Right cardiac atrium (tissue), 5 donors: ENCODE data around the gene DIAPH1. TPM values are rescaled to one million over a fixed set of nuclear protein-coding genes. Genes with fewer than 3 reads are reported as not detected.
A peak's percentile ranks its signal among the peaks of the same experiment; 100 is the strongest.

Experiments
- ATAC-seq, 2 donors: fragments of 200-7000 bp; cut with Tn5 transposase; one replicate each; pipeline versions ENCODE4 v1.8.0 to v1.9.1; 2020; ENCODE audit warnings: moderate library complexity in 2 of 2, mild to moderate bottlenecking in 1 of 2
- DNase-seq, 3 donors: peaks; one replicate each; pipeline ENCODE4 v3.0.0-alpha.2; 2020
- H3K27ac ChIP-seq: one replicate; pipeline ENCODE4 v1.5.1; 2013; ENCODE audit warnings: mild to moderate bottlenecking, low read length, control low read depth, moderate library complexity
- H3K27me3 ChIP-seq: one replicate; pipeline ENCODE4 v1.6.1; 2013; ENCODE audit not compliant: control insufficient read depth, insufficient read depth
- H3K4me1 ChIP-seq: one replicate; pipeline ENCODE4 v1.6.1; 2013; ENCODE audit warnings: low read length; ENCODE audit not compliant: control insufficient read depth, insufficient read depth
- H3K4me3 ChIP-seq: one replicate; pipeline ENCODE4 v1.5.1; 2013; ENCODE audit warnings: low read length, control low read depth
- H3K9me3 ChIP-seq: one replicate; pipeline ENCODE4 v1.6.1; 2013; ENCODE audit warnings: low read length; ENCODE audit not compliant: control insufficient read depth
- WGBS: extraction: QIAGEN DNeasy Blood & Tissue Kit; methylation state at CpG from one replicate; pipeline ENCODE4 v1.1.7; 2013; 5-methylcytosine and 5-hydroxymethylcytosine counted together
- intact Hi-C, 4 donors: fragments of 100-400 bp; cut with DNase I; formaldehyde crosslinking; loops; one replicate each; pipeline versions ENCODE4 v1.11.0 to v1.14.0; 2022 to 2023
- polyA plus RNA-seq: library from polyadenylated mRNA; stranded (reverse); fragments of 200-250 nt; gene quantifications from one replicate; pipeline ENCODE4 v1.2.3, GENCODE V29; 2013
- total RNA-seq, 4 donors: library from RNA; stranded (reverse); fragmentation: NEBNext Ultra II Directional; extraction: Animal tissue kit (Norgen Biotek cat#: 25700); gene quantifications; one replicate each; pipeline ENCODE4 v1.2.1, GENCODE V29; 2021
- donor health status: healthy with polysubstance abuse.
- donor health status: DM: no; HTN: yes; CAD: no.
- donor health status: DM: no; HTN: no; CAD: no.
- donor health status: DM: no; HTN: yes; CAD: no; lungs with severe emphysema.
- donor health status: DM: yes; HTN: yes; CAD: no.

Gene DIAPH1
- total and polyA plus RNA-seq, 5 donors: 11.8 to 53.0 (median 19.1) TPM

DNA sequence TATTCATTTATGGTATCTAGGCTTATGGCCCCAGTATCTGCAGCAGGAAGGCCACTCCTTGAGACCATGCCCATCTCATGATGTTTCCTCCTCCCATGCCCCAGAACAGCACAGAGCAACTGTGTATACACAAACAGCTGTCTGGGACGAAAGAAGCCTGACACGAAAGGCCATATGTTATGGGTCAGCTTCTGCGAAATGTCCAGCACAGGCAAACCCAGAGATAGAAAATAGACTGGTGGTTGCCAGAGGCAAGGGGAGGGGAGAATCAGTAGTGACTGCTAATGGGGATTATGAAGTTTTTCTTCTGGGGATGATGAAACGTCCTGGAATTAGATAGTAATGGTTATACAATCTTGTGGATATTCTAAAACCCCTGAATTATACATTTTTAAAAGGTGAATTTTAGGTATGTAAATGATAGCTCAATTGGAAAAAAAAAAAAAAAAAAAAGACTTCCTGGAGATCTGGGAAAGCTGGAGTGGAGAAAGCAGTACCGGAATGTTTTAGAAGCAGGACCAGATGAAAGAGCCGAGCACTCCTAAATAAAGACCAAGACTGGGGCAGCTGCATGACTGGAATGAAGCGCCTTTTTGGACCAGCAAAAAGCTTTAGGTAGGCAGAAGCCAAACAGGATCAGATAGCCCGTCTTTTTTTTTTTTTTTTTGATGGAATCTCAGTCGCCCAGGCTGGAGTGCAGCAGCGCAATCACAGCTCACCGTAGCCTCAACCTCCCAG, 100.8 kb downstream of the DIAPH1 start:
- H3K4me1 ChIP-seq: peaks cover 25% of the 10 kb centered on the region
- H3K9me3 ChIP-seq: no peaks in the 10 kb centered on the region
- WGBS: 75% methylated on average over 11 of the region's 11 CpGs
- H3K27me3 ChIP-seq: no peaks in the 10 kb centered on the region
- intact Hi-C loops: no loop called here
- ATAC-seq: no peak
- H3K27ac ChIP-seq: no peak overlapping the region
- no peak overlapping the region for H3K4me3 ChIP-seq
- DNase-seq: no peak

DNA sequence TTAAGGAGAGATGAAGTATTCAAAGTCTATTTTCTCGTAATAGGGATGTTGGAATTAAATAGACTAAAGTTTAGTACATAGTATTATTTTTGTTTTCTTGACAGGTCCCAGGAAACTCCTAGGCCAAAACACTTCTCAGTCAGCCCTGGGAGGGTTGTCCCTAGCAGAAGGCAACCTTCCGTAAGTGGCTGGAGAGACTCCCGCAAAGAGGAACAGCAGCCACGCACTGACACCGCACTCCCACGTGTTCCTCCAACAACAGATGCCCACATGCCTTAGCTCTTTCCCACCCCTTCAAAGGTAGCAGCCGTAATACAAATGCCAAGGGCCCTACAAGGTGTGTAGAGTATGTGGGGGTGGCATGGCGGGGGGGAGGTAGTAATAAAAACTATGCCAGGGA, 101.5 kb downstream of the DIAPH1 start:
- no peak overlapping the region for H3K4me3 ChIP-seq
- H3K27ac ChIP-seq: no peak overlapping the region
- WGBS: 81% methylated on average over 8 of the region's 8 CpGs
- ATAC-seq (no peak), DNase-seq (no peak)
- intact Hi-C loops: no loop called here
- H3K4me1 ChIP-seq: peaks cover 23% of the 10 kb centered on the region
- no peaks in the 10 kb centered on the region for H3K27me3 ChIP-seq
- H3K9me3 ChIP-seq: no peaks in the 10 kb centered on the region

DNA sequence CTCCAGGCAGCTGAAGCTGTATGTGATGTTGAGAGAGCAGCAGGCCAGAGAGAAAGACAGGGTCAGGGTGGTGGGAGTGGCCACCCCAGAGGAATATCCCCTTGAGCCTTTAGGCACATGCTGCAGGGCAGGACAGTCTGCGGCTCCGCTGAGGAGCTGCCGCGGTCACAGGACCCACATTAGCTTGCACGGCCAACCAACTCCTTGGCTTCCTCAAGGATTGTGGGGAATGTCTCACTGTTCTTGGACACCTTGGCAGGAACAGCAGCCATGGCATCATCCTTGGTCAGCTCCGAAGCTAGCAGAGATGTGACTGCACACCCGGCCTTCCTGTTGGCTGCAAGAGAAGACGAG, 102.2 kb downstream of the DIAPH1 start:
- intact Hi-C loops: no loop called here
- Histone ChIP-seq H3K4me1 (peaks cover 23% of the 10 kb centered on the region), H3K27ac (peak overlapping the region; percentile 39), H3K9me3 (no peaks in the 10 kb centered on the region), H3K27me3 (no peaks in the 10 kb centered on the region), H3K4me3 (no peak overlapping the region)
- 66% methylated on average over 8 of the region's 8 CpGs for WGBS
- DNase-seq (peak; percentile 64 to 78 (median 74)), ATAC-seq (no peak)

DNA sequence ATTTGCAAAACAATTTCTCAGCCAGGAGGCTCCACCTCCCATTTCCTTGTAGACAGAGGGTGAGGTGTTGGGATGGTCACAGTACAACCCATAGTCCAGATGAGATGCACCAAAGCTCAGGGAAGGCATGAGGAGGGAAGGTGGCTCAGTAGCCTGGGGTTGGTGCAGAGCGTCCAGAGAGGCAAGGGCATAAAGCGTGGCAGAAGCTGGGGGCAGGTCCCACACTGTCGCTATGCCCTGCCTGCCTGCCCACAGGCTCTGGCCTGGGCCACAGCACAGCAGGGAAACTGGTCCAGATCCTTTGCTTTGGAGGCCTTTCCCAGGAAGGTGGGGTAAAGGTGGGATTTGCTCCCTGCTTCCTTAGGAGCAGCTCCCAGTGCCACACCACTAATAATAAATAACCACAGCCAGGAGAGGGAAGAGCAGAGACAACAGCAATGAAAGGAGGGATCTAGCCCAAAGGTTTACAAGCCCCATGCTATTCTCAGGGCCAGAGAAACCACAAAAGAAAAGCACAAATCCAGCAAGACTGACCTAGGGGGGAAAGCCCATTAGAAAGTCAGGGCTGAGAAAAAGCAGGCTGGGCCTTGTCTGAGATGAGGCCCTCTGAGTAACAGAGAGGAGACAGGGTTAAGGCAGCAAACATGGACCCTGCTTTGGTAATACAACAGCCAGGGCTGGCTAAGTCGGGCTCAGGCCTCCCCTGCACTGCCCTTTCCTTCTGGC, 102.7 kb downstream of the DIAPH1 start:
- ATAC-seq: no peak
- WGBS: 87% methylated on average over 4 of the region's 4 CpGs
- Histone ChIP-seq H3K4me3 (no peak overlapping the region), H3K27ac (peak overlapping the region; percentile 39), H3K4me1 (peaks cover 20% of the 10 kb centered on the region), H3K27me3 (no peaks in the 10 kb centered on the region), H3K9me3 (no peaks in the 10 kb centered on the region)
- intact Hi-C loops: no loop called here
- DNase-seq: no peak

DNA sequence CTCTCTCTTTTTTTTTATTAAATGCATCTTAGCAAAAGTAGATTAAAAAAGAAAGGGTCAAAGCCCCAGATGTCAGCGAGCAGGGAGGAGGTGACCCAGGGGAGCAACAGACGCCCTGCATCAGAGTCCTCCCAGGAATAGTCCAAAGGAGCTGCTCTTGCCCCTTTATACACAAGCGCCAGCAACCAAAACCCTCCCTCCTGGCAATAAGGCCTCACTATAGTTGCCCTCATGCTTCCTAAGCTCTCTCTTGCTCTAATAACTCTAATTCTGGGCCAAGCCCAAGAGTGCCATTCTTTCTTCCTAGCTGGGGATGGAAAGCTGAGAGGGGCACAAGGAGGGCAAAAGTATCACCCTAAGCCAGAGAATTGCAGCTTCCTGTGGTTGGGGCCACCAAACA, 103.7 kb downstream of the DIAPH1 start:
- no peak overlapping the region for H3K4me3 ChIP-seq
- DNase-seq (no peak), ATAC-seq (no peak)
- WGBS: 69% methylated on average over 3 of the region's 3 CpGs
- no peaks in the 10 kb centered on the region for H3K9me3 ChIP-seq
- peaks cover 17% of the 10 kb centered on the region for H3K4me1 ChIP-seq
- H3K27ac ChIP-seq: no peak overlapping the region
- intact Hi-C loops: no loop called here
- no peaks in the 10 kb centered on the region for H3K27me3 ChIP-seq

DNA sequence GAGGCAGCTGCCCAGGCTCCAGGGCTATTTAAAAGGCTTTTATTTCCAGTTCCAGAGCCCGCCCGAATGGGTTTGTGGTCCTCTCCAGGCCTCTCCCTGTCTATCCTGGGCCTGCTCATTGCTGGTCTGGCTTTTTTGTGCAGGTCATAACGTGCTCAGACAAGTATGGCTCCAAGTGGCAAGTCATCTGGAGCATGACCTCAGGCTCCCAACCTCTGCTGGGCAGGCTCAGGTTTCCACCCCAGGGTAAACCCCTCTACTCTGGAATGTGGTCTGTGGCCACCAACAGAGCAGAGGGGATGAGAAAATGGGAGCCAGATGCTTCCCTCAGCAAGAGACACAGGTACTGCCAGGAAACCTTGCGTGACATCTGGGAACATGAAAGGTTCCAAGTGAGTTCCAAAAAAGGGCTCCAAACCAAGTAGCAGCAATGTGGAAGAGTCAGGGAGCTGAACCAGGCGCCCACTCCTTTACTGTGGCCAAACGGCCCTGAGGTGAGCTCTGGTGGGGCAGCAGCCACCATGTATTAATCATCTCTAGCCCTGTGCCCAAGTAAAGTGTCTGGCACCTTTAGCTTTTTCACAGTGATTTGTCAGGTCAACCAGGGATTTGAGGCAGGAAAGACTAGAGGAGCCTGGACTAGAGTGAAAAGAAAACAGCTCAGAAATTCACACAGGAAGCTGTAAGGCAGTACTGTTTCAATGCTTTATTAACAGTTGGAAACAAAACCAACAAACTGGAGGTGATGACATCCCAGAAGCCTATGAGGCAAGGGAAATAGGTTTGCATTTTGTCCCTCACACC, 104.3 kb downstream of the DIAPH1 start:
- WGBS: 56% methylated on average over 6 of the region's 6 CpGs
- Histone ChIP-seq H3K27ac (peak overlapping the region; percentile 61), H3K27me3 (no peaks in the 10 kb centered on the region), H3K4me3 (peak overlapping the region; percentile 57), H3K4me1 (peaks cover 20% of the 10 kb centered on the region), H3K9me3 (no peaks in the 10 kb centered on the region)
- peak in 1 of 2 donors; percentile 0 for ATAC-seq
- DNase-seq: no peak
- intact Hi-C loops: no loop called here

DNA sequence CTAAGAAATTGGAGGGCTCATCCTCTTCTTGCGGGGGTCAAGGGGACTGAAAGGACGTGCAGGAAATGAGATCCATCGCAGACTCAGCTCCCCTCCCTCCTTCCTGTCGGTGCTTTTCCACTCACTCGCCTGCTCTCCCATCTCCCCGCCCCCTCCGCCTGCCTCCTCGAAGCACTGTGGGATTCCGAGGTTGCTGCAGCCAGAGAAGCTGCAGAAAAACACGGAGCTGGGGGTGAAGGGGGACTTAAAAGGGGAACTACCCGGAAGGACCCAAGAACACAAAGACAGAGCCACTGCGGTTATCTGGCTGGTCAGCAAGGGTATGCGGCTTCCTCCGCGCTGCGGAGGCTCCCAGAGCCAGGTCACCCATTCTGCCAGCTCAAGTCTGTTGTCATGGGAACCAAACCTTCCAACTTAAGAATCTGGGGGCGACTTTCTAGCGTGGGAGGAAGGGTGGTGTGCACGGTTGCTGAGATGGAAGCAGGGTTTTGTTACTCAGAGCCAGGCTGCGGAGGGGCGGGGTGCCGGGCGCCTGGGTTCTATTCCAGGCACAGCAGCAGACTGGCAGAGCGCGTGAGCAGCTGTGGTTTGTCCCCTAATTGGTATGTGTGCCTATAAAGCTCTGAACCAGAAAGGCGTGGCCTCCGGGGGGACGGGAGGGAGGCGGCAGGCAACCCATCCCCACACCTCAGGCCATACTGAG, 105.0 kb downstream of the DIAPH1 start:
- DNase-seq (peak; percentile 82 to 92 (median 92)), ATAC-seq (peak; percentile 66 to 69)
- 5% methylated on average over 29 of the region's 29 CpGs for WGBS
- Histone ChIP-seq H3K27me3 (no peaks in the 10 kb centered on the region), H3K4me1 (peaks cover 23% of the 10 kb centered on the region), H3K27ac (peak overlapping the region; percentile 61), H3K4me3 (peak overlapping the region; percentile 57), H3K9me3 (no peaks in the 10 kb centered on the region)
- intact Hi-C loops: no loop called here

DNA sequence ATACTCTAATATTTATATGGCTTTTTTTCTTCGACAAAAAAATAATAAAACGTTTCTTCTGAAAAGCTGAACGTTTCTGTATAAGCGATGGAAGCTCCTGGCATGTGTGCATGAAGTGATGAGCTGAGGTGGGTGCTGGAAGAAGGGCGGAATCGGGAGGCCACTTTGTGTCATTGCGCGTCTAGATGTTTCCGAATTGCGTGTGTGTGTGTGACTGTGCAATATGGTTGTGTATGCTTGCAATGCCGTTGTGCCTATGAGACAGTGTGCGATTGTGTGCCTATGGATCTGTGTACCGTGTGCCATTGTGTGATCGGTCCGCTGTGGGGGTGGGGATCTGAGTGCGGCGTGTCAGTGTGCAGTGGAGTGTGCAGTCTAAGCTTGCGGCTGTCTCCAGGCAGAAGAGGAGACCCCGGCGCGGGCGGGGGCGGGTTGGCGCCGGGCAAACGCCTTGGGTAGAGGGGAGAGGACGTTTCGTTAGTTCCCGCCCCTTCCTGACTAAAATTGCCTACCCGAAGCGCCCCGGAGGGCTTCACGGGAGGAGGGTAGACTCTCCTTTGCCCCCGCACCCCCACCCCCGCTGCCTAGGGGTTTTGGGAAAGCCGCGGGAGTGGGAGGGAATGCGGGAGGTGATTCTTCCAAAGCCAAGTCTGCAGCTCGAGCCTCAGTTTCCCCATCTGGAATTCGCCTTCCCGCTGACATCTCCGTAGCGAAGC, 105.7 kb downstream of the DIAPH1 start:
- Histone ChIP-seq H3K4me1 (peaks cover 21% of the 10 kb centered on the region), H3K4me3 (peak overlapping the region; percentile 57), H3K27ac (peak overlapping the region; percentile 61), H3K27me3 (no peaks in the 10 kb centered on the region), H3K9me3 (no peaks in the 10 kb centered on the region)
- 2% methylated on average over 43 of the region's 43 CpGs for WGBS
- intact Hi-C loops: no loop called here
- peak; percentile 15 for ATAC-seq
- peak in 2 of 3 donors; percentile 74 to 80 for DNase-seq

DNA sequence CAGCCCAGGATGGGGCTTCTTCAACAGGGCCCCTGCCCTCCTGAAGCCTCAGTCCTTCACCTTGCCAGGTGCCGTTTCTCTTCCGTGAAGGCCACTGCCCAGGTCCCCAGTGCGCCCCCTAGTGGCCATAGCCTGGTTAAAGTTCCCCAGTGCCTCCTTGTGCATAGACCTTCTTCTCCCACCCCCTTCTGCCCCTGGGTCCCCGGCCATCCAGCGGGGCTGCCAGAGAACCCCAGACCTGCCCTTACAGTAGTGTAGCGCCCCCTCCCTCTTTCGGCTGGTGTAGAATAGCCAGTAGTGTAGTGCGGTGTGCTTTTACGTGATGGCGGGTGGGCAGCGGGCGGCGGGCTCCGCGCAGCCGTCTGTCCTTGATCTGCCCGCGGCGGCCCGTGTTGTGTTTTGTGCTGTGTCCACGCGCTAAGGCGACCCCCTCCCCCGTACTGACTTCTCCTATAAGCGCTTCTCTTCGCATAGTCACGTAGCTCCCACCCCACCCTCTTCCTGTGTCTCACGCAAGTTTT, 106.3 kb downstream of the DIAPH1 start:
- Histone ChIP-seq H3K4me1 (peaks cover 21% of the 10 kb centered on the region), H3K27ac (no peak overlapping the region), H3K27me3 (no peaks in the 10 kb centered on the region), H3K9me3 (no peaks in the 10 kb centered on the region), H3K4me3 (peak overlapping the region; percentile 57)
- intact Hi-C loops: no loop called here
- WGBS: 13% methylated on average over 28 of the region's 28 CpGs
- ATAC-seq (peak in 1 of 2 donors; percentile 9), DNase-seq (peak; percentile 80 to 94 (median 91))

DNA sequence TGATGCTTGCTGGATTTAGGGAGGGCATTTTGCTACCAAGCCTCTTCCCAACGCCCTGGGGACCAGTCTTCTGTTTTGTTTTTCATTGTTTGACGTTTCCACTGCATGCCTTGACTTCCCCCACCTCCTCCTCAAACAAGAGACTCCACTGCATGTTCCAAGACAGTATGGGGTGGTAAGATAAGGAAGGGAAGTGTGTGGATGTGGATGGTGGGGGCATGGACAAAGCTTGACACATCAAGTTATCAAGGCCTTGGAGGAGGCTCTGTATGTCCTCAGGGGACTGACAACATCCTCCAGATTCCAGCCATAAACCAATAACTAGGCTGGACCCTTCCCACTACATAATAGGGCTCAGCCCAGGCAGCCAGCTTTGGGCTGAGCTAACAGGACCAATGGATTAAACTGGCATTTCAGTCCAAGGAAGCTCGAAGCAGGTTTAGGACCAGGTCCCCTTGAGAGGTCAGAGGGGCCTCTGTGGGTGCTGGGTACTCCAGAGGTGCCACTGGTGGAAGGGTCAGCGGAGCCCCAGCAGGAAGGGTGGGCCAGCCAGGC, 107.0 kb downstream of the DIAPH1 start:
- intact Hi-C loops: no loop called here
- 67% methylated on average over 4 of the region's 4 CpGs for WGBS
- ATAC-seq (no peak), DNase-seq (peak in 1 of 3 donors; percentile 6)
- H3K27ac ChIP-seq: no peak overlapping the region
- no peaks in the 10 kb centered on the region for H3K27me3 ChIP-seq
- no peak overlapping the region for H3K4me3 ChIP-seq
- H3K4me1 ChIP-seq: peaks cover 23% of the 10 kb centered on the region
- no peaks in the 10 kb centered on the region for H3K9me3 ChIP-seq
